ENCODE data around the gene MCU.
"Not testable (repeated sequence)": the region's sequence is repeated elsewhere in the genome, so short reads cannot be mapped to it uniquely, and the experiment has no call there.

The MCU gene

GRCh38 chr10:72733989-72734388 is 42.0 kb downstream of the MCU start:
- no peak for DNase-seq (ENCODE audit: extremely low spot score)
- no peak for TF ChIP-seq LEF1 (IDR thresholded peaks at IDR 0.05; ENCODE audit: borderline replicate concordance)
- POLR2A ChIA-PET: no interaction called here
- CTCF ChIA-PET: no interaction called here

- TF ChIP-seq FOXA1 (IDR thresholded peaks at IDR 0.05): no peak
- TF ChIP-seq HDGF (IDR thresholded peaks at IDR 0.05; ENCODE audit: borderline replicate concordance): no peak
- TF ChIP-seq BHLHE40 (IDR thresholded peaks at IDR 0.05; ENCODE audit: borderline replicate concordance): no peak
- TF ChIP-seq ARNT (IDR thresholded peaks at IDR 0.05): no peak
- TF ChIP-seq SUZ12 (IDR thresholded peaks at IDR 0.05): no peak
- no peak for TF ChIP-seq NFRKB (IDR thresholded peaks at IDR 0.05)
- TF ChIP-seq SP1 (IDR thresholded peaks at IDR 0.05): no peak
- TF ChIP-seq CTBP1 (IDR thresholded peaks at IDR 0.05; ENCODE audit: borderline replicate concordance): no peak
- TF ChIP-seq ELF4 (IDR thresholded peaks at IDR 0.05): no peak
- no peak for TF ChIP-seq FOXK2 (IDR thresholded peaks at IDR 0.05)
- TF ChIP-seq LEF1 (IDR thresholded peaks at IDR 0.05; ENCODE audit: borderline replicate concordance): no peak
- ChIA-PET CTCF (no interaction called here), POLR2A (no interaction called here)
- DNase-seq (ENCODE audit: extremely low spot score): no peak
Observed at GRCh38 chr10:72735288-72735936, 43.5 kb downstream of the MCU start.

GRCh38 chr10:72736176-72736827 is 44.4 kb downstream of the MCU start:
- TF ChIP-seq SUZ12 (IDR thresholded peaks at IDR 0.05) (no peak), FOXM1 (IDR thresholded peaks at IDR 0.05; ENCODE audit: borderline replicate concordance) (no peak), FOXA1 (IDR thresholded peaks at IDR 0.05) (no peak)
- POLR2A ChIA-PET: no interaction called here
- CTCF ChIA-PET: interaction anchor here (1.1 kb wide), 1 partner anchor 9 kb away, joined by 3 read pairs; no protein-coding TSS in a partner anchor
- DNase-seq (ENCODE audit: extremely low spot score): no peak

- no peak for TF ChIP-seq BHLHE40 (IDR thresholded peaks at IDR 0.05; ENCODE audit: borderline replicate concordance)
- no peak for DNase-seq (ENCODE audit: extremely low spot score)
- ChIA-PET CTCF (interaction anchor here (1.1 kb wide), 1 partner anchor 9 kb away, joined by 3 read pairs; no protein-coding TSS in a partner anchor), POLR2A (no interaction called here)
Observed at GRCh38 chr10:72736828-72737220, 44.9 kb downstream of the MCU start.

GRCh38 chr10:72737357-72737756 is 45.4 kb downstream of the MCU start:
- CTCF ChIA-PET: interaction anchor here (1.1 kb wide), 1 partner anchor 8 kb away, joined by 3 read pairs; no protein-coding TSS in a partner anchor
- POLR2A ChIA-PET; DNase-seq (ENCODE audit: extremely low spot score): not testable (repeated sequence)

- CTCF ChIA-PET: no interaction called here
- no peak for TF ChIP-seq ELF4 (IDR thresholded peaks at IDR 0.05)
- no peak for TF ChIP-seq BHLHE40 (IDR thresholded peaks at IDR 0.05; ENCODE audit: borderline replicate concordance)
- TF ChIP-seq FOXK2 (IDR thresholded peaks at IDR 0.05): no peak
- no peak for TF ChIP-seq ZNF384 (IDR thresholded peaks at IDR 0.05)
- no peak for TF ChIP-seq L3MBTL2 (conservative IDR thresholded peaks at IDR 0.05)
- TF ChIP-seq LEF1 (IDR thresholded peaks at IDR 0.05; ENCODE audit: borderline replicate concordance): no peak
- TF ChIP-seq FOXA1 (IDR thresholded peaks at IDR 0.05): no peak
- TF ChIP-seq SUZ12 (IDR thresholded peaks at IDR 0.05): no peak
- TF ChIP-seq HDGF (IDR thresholded peaks at IDR 0.05; ENCODE audit: borderline replicate concordance): no peak
- TF ChIP-seq PKNOX1 (IDR thresholded peaks at IDR 0.05): no peak
- TF ChIP-seq SP1 (IDR thresholded peaks at IDR 0.05): no peak
- no peak for TF ChIP-seq FOXM1 (IDR thresholded peaks at IDR 0.05; ENCODE audit: borderline replicate concordance)
- no peak for TF ChIP-seq TARDBP (IDR thresholded peaks at IDR 0.05)
- no peak for TF ChIP-seq ARNT (IDR thresholded peaks at IDR 0.05)
- TF ChIP-seq CTBP1 (IDR thresholded peaks at IDR 0.05; ENCODE audit: borderline replicate concordance): no peak
- POLR2A ChIA-PET: no interaction called here
- no peak for DNase-seq (ENCODE audit: extremely low spot score)
Observed at GRCh38 chr10:72738486-72738885, 46.5 kb downstream of the MCU start.

- peak; percentile 33 for DNase-seq (ENCODE audit: extremely low spot score)
- ChIA-PET CTCF (no interaction called here), POLR2A (interaction anchor here (1.0 kb wide), 1 partner anchor 23 kb away, joined by 4 read pairs; no protein-coding TSS in a partner anchor)
Observed at GRCh38 chr10:72740528-72740927, 48.6 kb downstream of the MCU start.

GRCh38 chr10:72742092-72742491 is 50.1 kb downstream of the MCU start:
- ChIA-PET CTCF (no interaction called here), POLR2A (no interaction called here)
- DNase-seq (ENCODE audit: extremely low spot score): no peak
- no peak for TF ChIP-seq ARNT (IDR thresholded peaks at IDR 0.05)

More at GRCh38 chr10:72740528-72740927, 48.6 kb downstream of the MCU start:
- TF ChIP-seq L3MBTL2 (conservative IDR thresholded peaks at IDR 0.05) (no peak), ARNT (IDR thresholded peaks at IDR 0.05) (no peak), ELF4 (IDR thresholded peaks at IDR 0.05) (no peak), SP1 (IDR thresholded peaks at IDR 0.05) (no peak), FOXA1 (IDR thresholded peaks at IDR 0.05) (no peak), FOXK2 (IDR thresholded peaks at IDR 0.05) (no peak)

- POLR2A ChIA-PET: no interaction called here
- DNase-seq (ENCODE audit: extremely low spot score): no peak
- CTCF ChIA-PET: no interaction called here
- TF ChIP-seq TARDBP (IDR thresholded peaks at IDR 0.05): no peak
- no peak for TF ChIP-seq L3MBTL2 (conservative IDR thresholded peaks at IDR 0.05)
- no peak for TF ChIP-seq SUZ12 (IDR thresholded peaks at IDR 0.05)
Observed at GRCh38 chr10:72742797-72743196, 50.9 kb downstream of the MCU start.

Data from HEK293T (cell line).